HG03196 (cell line): ENCODE measurements around the gene TAF1B.

Experiments used
- ATAC-seq: cut with Tn5 transposase; IDR thresholded peaks from one replicate; pipeline ENCODE4 v1.9.1; 2021; ENCODE audit not compliant: unreplicated experiment

TAF1B gene

DNA sequence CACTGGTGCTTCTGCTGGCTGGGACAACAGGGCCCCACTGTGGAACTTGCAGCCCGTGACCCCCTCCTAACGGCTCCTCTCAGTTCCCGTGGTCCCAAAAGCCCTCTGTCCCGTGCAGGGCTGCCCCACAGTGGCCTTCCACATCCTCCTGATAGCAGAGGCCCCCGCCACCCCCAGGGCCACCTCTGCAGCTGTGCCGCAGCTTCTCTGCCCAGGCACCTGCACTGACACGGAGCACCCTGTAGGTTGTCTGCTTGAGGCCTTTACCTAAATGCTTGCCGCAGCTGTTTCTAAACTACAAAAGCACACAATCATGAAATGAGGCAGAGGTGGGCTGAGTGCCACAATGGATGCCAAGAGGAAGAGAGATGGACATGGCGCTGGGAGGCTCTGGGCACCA is 94.7 kb downstream of the TAF1B start:
- no peak for ATAC-seq

DNA sequence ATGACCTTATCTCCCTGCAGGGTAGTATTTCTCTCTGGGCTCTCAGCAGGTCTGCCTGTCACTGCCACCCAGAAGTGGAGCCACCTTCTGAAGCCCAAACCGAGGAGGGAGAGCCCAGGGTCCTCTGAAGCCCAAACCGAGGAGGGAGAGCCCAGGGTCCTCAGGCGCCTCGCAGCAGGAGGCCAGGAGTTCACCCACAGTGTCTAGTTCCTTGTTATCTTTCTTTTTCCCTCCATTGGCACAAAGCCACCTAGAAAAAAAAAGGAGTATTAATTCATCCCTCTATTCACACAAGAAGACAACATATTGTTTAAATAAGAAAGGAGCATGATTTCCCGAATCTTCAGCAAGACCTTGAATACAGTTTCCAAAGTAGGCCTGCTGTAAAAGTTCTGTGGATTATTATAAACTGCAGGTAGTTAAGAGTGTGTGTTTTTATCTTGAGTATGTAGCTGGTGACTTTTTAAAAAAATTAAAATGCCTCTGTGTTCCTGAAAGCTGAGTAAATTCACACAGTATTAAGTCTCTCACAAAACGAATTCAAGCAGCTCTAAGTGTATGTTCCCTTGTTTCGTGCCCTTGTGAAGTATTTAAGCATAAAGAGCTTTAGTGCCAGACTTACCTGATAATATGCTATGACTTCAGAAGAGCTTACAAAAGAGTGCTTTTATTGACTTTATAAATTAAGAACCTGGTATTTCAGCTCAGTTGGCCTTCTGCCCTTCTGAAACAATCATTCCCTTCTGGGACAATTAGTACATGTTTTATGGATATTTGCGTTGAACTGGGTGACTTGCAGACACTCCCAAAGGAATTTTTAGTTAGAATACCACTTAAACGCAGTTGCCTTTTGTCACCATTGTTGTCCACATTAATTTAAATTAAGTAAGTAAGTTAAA is 96.6 kb downstream of the TAF1B start:
- ATAC-seq, result no peak

DNA sequence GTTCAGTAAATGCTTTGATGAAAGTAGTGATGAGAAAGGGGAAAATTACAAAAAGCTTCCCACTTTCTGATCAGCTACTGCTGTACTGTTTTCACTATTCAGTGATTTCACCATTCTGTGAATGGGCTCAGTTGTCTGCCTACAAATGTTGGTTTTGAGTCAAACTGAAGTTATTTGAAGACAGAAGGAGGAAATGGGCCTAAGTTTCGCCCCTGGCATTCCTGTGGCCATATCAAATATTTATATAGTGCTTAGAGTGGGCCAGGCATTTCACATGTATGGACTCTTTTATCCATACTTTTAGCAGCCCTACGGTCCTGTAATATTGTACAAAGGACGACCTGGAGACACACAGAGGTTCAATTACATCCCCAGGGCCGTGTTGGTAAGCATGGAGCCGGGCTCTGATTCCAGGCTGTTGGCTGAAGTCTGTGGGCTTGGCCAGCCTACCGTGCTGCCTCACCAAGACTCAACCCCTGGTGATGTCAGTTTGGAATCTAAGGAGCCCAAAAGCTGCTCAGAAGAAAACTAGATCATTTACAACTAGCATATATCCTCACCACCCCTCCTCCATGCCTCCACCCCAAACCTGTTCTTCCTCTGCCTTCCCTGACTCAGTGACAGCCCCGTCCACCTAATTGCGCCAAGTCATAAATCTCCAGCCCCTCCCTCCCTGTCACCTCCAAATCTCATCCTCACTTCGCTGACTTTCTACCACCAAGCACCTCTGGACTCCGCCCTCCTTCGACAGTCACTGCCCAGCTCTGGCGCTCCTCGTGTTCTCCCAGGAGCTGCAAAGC is 98.1 kb downstream of the TAF1B start:
- no peak for ATAC-seq

DNA sequence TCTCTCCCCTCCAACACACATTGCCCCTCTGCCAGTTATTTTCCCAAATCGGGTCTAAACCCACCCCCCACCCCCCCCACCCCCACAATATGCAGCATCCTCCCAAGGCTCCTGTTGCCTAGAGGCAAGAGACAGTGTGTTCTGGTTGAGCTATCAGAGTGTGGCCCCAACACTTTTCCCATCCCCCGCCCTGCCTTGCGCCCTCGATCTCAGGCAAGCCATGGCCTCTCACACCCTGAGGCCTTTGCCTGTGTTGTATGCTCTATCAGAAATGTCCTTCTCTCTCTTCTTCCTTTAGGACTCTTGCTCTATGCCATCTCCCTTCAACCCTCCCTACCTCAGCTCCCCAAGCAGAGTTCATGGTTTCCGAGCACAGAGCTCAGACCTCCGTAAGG is 98.7 kb downstream of the TAF1B start:
- no peak for ATAC-seq

DNA sequence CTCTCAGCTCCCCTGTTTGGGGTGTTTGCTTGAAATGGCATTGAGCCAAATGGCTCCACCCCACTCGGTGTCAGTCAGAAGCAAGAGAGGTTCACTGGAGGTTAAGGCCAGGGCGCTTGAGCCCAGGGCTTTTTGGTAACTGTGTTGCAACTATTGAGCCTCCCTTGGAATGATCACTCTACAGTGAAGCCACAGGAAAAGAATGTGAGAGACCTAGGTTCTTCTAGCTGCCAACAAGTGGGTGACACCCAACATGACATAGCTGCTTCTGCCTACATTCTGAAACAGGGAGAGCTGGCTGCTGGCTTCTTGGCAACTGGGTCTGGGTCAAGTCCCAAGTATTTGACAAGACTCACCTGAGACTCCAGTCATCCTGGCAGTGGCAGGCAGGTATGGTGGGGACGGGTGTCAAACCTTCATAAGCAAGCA is 101.1 kb downstream of the TAF1B start:
- no peak for ATAC-seq

DNA sequence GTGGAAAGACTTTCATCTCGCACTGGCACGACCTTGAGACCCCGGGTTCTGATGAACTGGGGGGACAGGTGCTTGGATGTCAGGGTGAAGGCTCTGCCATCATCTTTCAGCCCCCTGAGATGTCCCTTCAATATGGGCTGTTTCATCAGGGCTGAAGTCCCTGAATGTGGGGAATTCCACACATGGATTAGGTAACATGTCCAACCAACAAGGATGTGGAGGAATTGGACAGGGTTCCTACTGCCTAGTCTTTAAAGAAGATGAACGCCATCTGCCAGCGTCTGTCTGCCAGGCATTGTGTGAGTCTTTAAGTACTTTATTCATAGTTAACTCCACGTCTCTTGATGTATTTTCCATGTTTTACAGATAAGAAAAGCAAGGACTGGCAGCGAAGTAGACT is 102.3 kb downstream of the TAF1B start:
- ATAC-seq, result no peak

DNA sequence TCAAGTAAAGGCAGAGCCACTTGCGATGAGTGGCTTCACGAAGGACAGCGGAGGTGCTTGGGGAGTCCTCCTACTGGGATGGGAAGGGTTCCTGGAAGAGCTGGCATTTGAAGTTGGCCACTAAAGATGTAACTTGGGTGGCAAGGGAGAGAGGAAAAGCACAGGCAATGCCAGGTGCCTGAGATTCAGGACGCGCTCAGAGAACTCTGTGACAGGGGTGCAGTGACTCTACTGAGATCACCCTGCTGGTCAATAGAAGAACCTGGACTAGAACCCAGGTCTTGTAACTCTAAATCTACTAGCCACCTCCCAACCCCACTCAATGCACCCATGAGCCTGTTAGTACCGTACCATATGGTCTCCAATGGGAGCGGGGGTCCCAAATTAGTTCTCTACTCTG is 102.8 kb downstream of the TAF1B start:
- no peak for ATAC-seq

DNA sequence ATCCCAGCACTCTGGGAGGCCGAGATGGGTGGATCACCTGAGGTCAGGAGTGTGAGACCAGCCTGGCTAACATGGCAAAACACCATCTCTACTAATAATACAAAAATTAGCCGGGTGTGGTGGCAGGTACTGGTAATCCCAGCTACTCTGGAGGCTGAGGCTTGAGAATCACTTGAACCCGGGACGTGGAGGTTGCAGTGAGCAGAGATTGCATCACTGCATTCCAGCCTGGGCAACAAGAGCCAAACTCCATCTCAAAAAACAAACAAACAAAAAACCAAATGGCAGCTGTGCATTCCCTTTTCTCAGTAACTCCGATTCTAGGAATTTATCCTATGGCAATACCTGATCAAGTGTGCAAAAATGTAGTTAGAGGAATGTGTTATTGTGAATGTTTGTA is 103.5 kb downstream of the TAF1B start:
- no peak for ATAC-seq

DNA sequence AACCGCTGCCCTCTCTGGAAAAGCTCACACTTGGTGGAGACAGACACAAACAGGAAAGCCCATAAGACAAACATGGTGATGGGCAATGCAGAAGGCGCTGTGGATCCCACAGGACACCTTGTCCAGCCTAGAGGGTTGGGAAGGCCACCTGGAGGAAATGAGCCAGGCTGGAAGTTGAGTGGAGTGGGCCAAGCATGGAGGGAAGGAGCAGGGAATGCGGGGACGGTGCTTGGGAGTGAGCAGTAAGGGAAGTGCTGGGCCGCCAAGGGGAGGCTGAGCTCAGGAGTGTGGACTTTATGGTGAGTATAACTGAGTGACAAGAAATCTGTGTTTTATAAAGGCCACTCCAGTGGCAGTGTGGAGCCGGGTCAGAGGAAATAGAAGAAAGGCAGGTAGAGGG is 105.4 kb downstream of the TAF1B start:
- ATAC-seq, result no peak

DNA sequence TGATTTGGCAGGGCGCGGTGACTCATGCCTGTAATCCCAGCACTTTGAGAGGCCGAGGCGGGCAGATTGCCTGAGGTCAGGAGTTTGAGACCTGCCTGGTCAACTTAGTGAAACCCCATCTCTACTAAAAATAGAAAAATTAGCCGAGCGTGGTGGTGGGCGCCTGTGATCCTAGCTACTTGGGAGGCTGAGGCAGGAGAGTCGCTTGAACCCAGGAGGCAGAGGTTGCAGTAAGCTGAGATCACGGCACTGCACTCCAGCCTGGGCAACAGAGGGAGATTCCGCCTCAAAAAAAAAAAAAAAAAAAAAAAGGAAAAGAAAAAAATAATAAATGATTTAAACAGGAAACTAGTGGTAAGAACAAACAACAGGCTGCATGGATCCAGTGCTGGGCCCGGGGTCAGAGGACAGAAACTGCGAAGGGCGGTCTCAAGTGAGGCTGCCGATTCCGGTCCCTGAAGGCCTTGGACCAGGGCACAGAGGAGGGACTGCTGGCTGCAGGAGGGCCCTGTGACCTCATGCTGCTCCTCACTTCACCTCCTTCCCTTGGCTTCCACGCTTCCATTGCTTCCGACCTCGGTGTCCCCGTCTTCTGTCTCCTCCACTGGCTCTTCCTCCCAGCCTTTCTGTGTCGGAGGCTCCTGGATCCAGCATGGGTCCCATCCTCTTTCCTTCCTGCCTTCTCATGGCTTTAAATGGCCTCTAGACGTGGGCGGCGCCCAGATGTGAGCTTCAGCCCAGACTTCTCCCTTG is 106.1 kb downstream of the TAF1B start:
- no peak for ATAC-seq

DNA sequence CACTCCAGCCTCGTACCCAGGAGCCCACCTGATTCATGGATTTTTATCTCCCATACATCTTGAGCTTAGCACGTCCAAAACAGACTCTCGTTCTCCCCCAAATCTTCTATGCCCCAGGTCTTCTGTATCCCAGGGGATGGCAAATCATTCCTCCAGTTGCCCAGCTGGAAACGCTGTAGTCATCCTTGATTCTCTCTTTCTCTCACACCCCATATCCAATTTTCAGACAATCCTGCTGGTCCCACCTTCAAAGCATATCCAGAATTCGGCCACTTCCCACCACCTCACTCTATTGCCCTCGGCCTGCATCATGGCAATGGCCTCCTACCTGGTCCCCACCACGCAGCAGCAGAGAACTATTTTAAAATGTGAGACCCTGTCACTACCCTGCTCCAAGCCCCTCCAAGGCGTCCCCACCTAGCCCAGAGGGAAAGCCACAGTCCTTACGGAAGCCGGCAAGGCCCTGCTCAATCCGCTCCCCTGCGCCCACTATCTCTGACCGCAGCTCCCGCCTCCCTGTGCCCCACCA is 106.8 kb downstream of the TAF1B start:
- no peak for ATAC-seq

DNA sequence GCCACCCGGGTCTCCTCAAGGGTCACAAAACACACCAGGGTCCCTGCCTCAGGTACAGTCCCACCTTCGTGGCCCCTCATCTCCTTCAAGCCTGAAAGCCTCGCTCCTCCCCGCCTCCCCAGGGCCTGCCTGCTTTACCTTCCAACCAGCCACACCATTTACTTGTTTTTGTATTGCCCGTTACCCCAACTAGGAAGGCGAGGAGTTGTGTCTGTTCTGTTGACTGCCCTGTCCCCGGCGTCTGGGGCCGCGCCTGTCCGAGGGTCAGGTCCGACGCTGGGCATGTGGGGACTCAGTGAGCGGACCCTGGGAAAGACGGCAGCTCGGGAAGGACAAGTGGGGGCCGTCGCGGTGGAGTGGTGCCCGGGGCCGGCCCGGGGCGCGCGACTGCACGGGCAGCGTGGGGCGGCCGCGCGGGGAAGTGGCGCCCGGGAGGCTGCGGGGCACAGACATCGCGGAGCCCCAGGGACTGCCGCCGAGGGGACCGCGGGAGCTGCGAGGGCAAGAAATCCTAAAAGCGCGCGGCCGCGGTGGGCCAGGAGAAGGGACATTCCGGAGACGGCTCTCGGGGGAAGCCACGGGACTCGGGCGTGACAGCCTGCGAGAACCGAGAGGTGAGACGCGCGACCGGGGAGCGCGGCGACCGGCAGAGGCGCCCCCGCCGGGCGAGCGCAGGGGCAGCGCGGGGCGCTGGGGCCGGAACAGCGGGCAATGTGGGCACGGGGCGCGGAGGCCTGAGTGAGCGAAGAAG is 107.4 kb downstream of the TAF1B start:
- no peak for ATAC-seq

DNA sequence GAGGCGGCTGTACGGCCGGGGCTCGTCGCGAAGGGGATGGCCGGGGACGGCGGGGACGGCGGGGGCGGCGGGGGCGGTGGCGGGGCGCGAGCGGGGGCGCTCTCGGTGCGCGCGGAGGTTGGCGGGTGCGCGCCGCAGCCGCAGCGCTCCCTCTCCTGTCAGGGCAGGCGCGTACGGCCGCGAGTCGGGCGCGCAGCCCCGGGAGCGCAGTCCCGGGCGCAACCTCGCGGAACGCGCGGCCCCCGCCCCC is 107.9 kb downstream of the TAF1B start:
- no peak for ATAC-seq

DNA sequence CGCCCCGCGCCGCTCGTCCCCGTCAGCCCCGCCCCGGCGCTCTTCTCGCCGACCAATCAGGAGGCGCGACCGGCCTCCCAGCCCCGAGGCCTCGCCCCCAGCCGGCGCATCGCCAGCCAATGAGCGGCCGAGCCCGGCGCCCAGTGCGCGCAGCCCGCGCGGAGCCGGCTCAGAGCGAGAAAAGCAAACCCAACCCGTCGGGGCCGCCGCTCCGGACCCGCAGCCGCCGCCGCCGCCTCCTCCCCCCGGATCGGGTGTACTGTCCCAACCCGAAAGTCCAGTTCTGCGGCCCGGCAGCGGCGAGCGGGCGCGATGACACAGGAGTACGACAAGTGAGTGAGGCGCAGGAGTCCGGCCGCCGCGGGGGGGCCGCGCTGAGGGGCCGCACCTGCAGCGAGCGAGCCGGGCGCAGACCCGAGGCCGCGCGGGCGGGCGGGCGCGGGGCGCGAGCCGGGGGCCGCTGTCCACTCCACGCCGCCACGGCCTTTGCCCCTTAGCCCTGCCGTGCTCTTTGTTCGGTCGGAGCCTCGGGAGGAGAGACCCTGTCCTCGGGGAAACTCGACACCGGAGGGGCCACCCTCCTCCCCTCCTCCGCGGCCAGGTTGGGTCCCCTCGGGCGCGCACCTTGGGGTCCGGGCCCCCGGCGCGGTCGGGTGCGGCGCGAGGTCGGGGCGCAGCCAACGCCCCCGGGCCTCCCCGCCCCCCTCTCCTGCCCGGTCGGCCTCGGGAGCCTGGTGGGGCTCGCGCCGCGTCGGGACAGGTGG is 108.4 kb downstream of the TAF1B start, which contains the start of gene GRHL1:
GRHL1 (plus strand) TSS at position 172 of the 764 bp plus-strand sequence; CDS start at position 313, 141 bp downstream.
- ATAC-seq, result peak; percentile 94

DNA sequence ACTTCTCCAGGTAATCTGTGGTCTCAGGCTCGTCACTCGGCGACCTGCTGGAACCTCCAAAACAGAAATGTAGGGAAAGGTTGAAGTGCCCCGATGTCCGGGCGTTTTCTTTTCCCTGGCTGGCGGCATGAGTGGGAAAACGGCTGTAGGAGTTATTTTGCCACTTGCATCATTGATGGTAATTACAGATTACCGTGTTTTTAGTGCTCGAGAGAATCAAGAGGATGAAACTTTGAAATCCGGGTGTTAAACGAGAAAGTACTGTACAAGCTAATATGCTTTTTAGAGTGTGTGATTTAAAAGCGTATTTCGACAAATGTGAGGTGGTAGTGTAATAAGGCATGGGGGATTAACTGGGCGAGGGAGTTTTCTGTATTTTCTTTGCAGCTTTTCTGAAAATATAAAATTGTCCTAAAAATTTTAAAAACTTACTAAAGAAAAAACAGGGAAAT is 109.0 kb downstream of the TAF1B start:
- no peak for ATAC-seq

DNA sequence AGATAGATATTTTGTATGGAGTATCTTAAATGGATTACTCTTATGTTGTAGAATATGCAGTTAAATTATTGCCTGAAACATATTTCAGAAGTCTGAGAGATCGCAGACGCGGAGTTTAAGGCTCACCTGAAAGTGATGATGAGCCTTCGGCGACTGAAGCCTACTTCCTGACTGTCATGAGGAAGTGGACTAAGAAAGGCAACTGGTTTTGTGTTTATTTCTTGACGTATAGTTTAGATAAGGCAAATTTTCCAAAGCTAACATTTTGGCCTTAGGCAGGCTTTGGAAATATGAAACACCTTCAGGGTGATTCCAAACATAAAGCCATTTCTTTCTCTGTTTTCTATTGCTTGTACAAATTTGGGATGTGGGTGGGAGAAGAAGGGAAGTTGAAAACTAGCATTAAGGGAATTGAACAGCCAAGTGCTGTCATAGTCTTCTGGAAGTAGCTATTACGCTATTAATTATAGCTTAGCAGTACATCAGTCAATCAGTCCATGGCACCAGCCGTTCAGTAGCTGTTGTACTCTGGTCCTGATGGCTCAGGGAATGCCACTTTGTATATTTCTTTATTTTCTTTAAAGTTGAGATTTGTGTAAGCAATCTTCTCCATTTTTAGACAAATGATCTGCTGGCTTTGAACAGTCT is 109.7 kb downstream of the TAF1B start:
- no peak for ATAC-seq

DNA sequence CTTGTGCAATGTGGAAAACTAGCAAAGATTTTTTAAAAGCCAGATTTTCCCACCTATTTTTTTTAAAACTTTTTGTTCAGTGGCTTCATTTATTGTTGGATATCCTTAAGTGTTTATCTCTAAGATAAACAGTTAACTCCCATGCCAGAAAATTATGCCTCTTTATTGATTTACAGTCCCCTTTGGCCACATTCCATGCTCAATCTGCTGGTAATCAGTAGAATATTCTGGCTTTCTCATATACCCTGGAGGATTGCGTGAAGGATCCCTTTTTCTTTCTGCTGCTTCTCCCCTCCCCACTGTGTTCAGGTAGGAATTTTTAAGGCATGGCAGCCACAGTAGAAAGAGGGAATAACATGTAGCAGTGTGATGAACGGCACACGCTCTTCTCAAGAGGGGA is 110.9 kb downstream of the TAF1B start:
- no peak for ATAC-seq

DNA sequence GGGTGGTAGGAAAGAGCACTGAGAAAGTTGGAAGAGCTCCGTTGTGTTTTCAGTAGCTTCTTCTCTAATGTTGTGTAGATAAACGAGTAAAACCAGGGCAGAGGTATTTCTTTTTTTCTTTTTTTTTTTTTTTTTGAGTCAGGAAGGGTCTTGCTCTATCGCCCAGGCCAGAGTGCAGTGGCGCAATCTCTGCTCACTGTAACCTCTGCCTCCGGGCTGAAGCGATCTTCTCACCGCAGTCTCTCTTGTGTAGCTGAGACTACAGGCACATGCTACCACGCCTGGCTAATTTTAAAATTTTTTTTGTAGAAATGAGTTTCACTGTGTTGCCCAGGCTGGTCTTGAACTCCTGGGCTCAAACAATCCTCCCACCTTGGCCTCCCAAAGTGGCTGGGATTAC is 114.8 kb downstream of the TAF1B start:
- no peak for ATAC-seq

DNA sequence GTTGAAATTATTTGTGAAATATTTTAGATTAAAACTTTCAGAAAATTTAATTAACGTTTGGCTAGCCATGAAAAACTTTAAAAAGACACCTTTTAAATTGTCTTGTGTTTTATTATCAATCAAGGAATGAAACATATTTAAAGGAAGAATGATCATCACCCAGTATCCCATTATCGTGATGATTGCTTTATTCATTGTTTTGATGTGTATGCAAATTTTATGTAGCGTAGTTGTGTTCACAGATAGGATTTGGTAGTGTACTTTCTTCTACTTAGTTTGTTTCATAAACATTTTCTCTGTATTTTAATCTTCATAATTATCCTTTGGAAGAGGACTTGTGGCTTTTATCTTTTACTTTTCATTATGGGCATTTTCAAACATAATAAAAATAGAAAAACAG is 116.0 kb downstream of the TAF1B start:
- no peak for ATAC-seq
